HG02884 (cell line): ENCODE results near the gene CACNA1B.

Experiments
- ATAC-seq: cut with Tn5 transposase; IDR thresholded peaks from one replicate; pipeline ENCODE4 v1.9.1; 2021; ENCODE audit warnings: mild to moderate bottlenecking, moderate library complexity; ENCODE audit not compliant: unreplicated experiment

The CACNA1B gene

DNA sequence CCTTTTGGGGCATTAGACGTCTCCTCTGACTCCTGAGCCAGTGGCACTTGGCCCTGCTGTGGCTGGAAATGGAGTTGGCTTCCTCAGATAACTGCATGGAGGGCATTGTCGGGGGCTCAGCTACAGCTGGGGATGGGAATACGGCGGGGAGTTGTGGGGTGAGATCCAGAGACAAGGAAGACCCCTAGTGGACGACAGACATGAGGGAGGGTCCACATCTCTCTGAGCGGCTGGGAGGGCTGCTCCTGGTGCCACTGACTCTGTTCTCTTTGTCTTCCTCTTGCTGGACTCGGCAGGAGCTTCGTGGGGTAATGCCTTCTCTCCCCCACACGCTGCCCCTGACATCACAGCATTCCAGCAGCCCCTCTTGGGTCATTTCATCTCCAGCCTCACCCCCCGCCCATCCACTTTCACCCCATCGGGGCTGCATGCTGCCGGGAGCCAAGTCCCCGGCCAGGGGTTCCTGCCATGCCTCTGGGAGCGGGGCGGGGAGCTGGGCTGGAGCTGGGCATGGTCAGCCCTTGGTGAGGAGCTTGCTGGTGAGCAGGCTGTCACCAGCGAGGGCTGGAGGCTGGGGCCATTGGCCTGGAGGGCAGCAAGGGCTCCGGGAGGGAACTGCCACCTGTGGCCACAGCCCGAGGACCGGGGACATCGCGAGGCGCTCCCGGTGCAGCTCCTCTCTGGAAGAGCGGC is 172.3 kb downstream of the CACNA1B start:
- ATAC-seq, result no peak

DNA sequence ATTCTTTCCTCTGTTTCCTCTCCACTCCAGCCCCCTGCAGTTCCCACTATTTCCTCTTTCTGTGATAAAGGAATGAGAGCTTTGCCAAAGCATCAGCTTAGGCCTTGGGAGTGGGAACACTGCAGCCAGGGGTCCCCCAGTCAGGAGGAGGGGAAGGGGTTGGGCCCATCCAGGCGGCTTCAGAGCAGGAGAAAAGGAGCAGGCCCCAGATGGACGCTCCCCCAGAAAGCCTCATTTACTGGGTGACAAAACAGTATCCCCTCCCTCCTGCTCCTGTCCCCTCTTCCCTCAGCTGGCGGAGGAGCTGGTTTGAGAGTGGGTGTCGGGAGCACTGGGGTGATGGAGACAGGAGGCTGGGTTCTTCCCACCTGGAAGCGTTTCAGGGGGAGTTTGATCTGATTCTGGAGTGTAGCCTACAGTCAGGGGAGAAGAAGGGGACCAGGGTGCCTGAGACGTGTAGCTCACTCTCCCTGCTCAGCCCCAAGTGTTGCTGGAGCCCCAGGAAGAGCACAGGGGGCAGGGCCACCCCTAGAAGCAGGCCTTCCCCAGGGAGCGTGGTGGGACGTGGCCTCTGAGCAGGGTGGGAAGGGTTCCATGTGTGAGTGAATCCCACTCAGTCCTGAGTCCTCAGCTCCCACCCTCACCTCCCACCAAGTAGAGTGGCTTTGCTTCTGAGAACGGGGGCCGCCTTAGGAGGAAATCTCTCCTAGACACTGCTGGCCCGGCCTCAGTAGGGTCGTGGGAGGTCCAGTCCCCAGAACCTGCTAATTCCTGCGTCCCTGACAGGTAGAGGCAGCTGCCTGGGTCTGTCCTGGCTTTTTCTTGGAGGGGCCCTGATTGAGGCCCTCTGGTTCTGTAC is 173.1 kb downstream of the CACNA1B start:
- no peak for ATAC-seq

DNA sequence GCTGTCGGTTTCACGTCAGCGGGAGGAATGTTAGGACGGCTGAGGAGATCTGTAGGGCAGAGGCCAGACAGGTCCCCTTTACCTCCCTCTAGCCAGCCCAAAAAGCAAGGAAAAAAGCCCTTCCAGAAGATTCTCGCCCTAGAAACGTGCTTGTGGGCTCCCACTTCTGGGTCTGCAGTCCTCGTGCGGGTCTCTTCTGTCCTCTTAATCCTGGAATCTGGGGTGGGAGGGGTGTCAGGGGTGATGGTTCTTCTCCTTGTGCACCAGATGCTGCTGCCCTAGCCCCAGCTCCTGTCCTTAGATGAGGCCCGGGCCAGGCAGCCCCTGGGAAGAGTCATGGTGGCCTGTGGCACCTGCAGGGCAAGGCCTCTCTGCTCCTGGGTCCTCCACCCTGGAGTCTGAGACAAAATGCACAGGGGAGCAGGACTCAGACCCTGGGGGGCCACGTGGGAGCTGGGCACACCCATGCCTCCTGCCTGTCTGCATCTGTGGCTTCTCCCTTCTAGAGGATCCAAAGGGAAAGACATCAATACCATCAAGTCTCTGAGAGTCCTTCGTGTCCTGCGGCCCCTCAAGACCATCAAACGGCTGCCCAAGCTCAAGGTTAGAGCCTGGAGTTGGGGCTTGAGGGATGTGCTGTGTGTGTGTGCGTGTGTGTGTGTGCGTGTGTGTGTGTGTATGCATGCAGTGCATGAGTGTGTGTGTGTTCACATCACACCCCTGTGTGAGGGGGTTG is 174.2 kb downstream of the CACNA1B start:
- ATAC-seq, result no peak

DNA sequence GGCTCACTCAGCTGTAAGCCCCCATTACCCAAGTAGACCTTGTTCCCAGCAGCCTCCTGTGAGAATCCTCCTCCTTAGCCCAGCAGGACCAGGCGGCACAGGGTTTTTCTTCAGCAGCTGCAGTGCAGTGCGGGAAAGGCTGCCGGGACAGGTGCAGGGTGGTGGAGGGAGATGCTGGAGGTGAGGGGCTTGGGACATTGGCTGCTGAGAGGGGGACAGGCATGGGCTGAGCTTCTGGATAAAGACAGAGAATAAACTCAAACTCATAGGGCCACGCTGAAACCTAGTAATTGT is 174.7 kb downstream of the CACNA1B start:
- ATAC-seq, result no peak

DNA sequence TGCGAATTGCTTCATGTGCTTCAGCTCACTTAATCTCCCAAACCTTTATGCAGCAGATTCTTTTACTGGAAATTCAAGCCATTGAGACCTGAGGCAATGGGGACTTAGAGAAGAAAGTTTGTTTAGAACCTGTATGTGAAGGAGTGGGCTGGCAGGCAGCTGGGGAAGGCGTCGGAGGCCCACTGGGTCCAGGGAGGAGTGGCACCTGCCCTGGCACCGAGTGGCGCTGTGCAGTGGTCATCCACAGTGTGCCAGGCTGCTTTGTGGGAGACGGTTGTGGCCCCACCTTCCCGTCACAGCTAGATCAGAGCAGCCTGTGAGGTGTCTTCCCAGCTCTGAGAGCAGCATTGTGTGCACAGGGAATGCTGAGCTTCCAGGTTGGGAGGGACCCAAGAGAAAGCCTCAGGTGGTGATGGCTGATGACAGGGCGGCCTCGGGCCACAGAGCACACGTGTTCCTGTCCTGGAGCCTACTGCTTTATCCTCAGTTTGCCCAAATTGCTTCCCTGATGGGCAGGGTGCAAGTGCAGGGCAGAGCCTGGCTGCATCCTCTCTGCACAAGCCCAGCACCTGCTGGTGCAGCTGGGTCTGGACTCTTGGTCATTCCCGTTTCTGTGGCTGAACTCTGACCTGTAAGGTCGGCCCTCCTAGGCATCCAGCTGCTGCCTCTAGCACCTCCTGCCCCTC is 175.2 kb downstream of the CACNA1B start:
- ATAC-seq, result no peak

GRCh38 chr9:138053321-138053868 is 175.8 kb downstream of the CACNA1B start:
- ATAC-seq, result no peak

- ATAC-seq, result no peak
These were observed 176.6 kb downstream of the CACNA1B start for GRCh38 chr9:138053996-138054752.

GRCh38 chr9:138057726-138058125 is 180.1 kb downstream of the CACNA1B start:
- ATAC-seq, result no peak

- ATAC-seq, result no peak
These were observed 180.6 kb downstream of the CACNA1B start for GRCh38 chr9:138058181-138058580.

DNA sequence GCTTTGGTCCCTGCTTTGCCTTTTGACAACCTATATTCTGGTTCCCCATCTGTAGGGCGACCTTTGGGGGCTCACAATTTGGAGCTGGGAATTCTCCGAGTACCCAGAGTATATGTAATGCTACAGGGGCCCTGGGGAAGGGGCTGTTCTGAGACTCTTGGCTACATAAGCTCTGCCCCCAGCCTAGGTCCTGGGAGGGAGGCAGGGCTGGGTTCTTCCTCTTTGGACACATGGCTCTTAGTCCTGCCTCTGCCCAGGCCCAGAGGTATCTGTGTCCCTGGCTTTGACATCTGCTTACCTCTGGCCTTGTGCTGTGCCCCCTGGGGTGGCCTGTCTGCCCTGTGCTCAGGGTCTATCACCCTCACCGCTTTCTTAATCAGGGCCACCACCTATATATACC is 181.6 kb downstream of the CACNA1B start:
- ATAC-seq, result no peak

DNA sequence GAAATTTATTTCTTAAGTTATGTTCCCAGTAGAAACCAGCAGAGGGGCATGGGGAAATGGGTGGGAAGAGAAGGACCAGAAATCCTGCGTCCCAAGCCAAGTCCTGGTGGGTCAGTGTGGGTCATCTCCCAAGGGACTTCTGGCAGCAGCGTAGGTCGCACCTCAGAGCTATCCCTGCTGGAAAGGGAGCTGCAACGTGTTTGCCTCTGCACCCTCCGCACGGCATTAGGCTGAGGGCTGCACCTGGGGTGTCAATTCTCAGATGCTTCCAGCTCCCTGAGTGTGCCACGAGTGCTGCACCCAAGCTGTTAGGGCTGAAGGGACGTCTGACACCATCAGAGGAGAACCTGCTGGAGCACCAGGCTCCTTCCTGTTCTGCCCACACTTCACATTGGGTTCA is 182.8 kb downstream of the CACNA1B start:
- no peak for ATAC-seq

DNA sequence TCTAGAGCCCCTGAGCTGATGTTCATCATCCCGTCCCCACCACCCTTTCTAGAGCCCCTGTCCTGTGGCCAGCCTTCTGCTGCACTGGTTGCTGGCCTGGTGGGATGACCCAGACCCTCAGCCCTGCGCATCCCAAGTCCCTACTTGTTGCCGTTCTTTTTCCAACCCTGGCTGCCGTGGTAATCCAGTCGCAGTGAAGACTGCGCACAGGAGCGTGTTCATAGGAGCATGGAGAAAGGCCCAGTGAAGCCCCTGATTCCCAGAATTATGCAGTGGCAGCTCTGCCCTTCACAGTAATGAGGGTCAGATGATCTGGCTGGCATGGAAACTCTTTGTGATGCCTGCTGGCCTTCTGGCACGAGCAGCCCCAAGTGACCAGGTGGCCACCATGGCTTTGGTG is 183.3 kb downstream of the CACNA1B start:
- ATAC-seq, result no peak

DNA sequence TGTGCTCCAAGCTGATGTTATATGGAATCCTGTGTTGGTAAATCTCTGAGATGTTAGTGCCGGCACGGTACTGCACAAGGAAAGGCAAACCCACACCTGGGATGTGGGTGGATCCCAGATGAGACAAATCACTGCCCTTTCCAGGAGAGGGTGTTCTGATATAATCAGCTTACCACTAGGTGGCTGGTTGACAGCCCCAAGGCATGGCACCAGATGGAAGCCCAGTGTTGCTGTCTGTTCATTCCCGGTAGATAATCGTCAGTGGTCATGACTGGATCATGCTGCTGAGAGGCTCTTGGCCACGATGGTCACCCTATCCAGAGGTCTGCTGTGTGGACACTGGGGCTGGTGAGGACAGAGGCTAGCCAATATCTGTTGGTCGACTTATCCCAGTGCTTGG is 184.0 kb downstream of the CACNA1B start:
- ATAC-seq, result no peak

- no peak for ATAC-seq
These were observed 184.6 kb downstream of the CACNA1B start for GRCh38 chr9:138062196-138062595.

DNA sequence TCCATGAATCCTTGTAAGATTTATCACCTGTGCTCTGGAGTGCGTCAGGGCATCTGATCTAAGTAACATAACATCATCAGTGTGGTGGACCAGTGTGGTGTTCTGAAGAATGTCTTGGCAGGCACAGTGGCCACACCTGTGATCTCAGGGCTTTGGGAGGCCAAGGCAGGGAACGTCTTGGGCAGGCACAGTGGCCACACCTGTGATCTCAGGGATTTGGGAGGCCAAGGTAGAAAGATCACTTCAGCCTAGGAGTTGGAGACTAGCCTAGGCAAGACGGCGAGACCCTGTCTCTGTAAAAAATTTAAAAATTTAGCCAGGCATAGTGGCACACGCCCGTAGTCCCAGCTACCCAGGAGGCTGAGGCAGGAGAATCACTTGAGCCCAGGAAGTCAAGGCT is 185.5 kb downstream of the CACNA1B start:
- no peak for ATAC-seq

DNA sequence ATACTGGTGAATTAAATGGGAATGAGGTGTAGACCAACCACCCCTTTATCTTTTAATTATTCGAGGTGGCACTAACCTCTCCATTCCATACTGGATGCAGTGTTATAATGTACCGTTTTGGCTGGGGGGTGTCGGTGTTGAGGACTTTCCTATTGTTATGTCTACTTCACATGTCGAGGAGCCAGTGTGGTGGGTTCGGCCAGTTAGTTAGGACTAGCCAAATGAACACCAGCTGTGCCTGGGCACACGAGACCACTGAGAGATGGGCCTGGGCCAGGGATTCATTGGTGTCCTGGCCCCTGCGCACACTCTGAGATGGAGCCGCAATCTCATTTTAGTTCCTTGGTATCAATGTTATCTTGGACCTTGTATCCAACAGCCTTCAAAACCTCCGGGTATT is 186.2 kb downstream of the CACNA1B start:
- no peak for ATAC-seq

GRCh38 chr9:138064547-138064946 is 187.0 kb downstream of the CACNA1B start:
- no peak for ATAC-seq

- no peak for ATAC-seq
These were observed 187.7 kb downstream of the CACNA1B start for GRCh38 chr9:138065287-138065686.

DNA sequence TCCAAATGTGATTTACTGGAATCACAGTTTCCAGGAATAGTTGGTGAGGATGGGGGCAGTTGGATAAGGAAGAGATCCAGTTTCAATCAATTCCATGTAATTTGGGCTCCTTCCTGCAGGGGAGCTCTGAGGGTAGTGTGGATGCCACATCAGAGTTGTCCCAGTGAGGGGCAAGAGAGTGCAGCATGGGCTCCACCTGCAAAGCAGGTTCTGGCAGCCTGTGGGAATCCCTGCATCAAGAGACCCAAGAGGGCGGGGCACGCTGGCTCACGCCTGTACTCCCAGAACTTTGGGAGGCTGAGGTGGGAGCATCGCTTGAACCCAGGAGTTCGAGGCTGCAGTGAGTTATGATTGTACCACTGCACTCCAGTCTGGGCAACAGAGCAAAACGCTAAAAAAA is 188.5 kb downstream of the CACNA1B start:
- ATAC-seq, result no peak

GRCh38 chr9:138067613-138068367 is 190.2 kb downstream of the CACNA1B start:
- ATAC-seq, result no peak
